Nephron (organoid): Measurements from ENCODE around the gene CFAP20DC.

ENCODE experiments used
- H3K27ac Mint-ChIP-seq, 3 experiments: 2 replicates each; pipeline ENCODE4 v1.8.0; 2020; ENCODE audit warnings: mixed read lengths in 3 of 3, mild to moderate bottlenecking in 2 of 3, moderate library complexity in 1 of 3
- H3K27me3 Mint-ChIP-seq: 2 replicates; pipeline ENCODE4 v1.8.0; 2021; ENCODE audit warnings: low read depth, mild to moderate bottlenecking, moderate library complexity, mixed read lengths
- H3K36me3 Mint-ChIP-seq: 2 replicates; pipeline ENCODE4 v1.8.0; 2020; ENCODE audit warnings: low read depth, mixed read lengths
- H3K4me1 Mint-ChIP-seq: 2 replicates; pipeline ENCODE4 v1.8.0; 2020; ENCODE audit warnings: mixed read lengths
- H3K4me3 Mint-ChIP-seq, 3 experiments: 2 replicates each; pipeline ENCODE4 v1.8.0; 2020; ENCODE audit warnings: mild to moderate bottlenecking in 3 of 3, mixed read lengths in 3 of 3, moderate library complexity in 2 of 3
- H3K9me3 Mint-ChIP-seq: 2 replicates; pipeline ENCODE4 v1.8.0; 2020; ENCODE audit warnings: mixed read lengths
- CTCF ChIP-seq, 3 experiments: fragments of 200-600 bp; sonication (generic); IDR thresholded peaks; one replicate each; pipeline ENCODE4 v1.5.0; 2021; ENCODE audit warnings: antibody characterized with exemption in 3 of 3; ENCODE audit not compliant: unreplicated experiment in 3 of 3

Gene CFAP20DC

DNA sequence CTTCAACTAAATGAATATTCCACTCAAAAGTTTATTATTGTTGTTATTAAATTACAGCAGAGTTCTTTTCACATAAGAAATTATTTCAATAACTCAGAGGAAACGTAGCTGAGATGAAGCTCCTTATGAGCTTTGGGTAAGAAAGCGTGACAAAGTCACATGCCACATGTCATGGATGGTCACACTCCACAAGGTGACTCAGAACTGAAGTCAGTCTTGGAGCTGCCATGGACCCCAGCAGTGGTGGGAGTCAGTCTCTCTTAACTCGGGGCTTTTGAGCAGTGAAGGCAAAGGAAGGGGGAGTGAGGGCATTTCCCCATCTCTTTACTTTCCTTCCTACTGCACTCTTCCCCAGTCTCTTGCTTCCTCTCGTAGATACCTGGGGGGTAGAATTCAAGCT, 295.8 kb downstream of the CFAP20DC start:
- H3K27ac Mint-ChIP-seq = no peak overlapping the region
- H3K4me1 Mint-ChIP-seq = no peaks in the 10 kb centered on the region
- H3K9me3 Mint-ChIP-seq = no peaks in the 10 kb centered on the region
- no peaks in the 10 kb centered on the region for H3K27me3 Mint-ChIP-seq
- no peaks in the 10 kb centered on the region for H3K36me3 Mint-ChIP-seq
- TF ChIP-seq CTCF (IDR thresholded peaks at IDR 0.05; ENCODE audit: unreplicated experiment in 3 of 3) = no peak
- no peak overlapping the region for H3K4me3 Mint-ChIP-seq

GRCh38 chr3:58751882-58752567, 297.8 kb downstream of the CFAP20DC start:
- Mint-ChIP-seq H3K27ac (no peak overlapping the region), H3K36me3 (no peaks in the 10 kb centered on the region), H3K27me3 (no peaks in the 10 kb centered on the region), H3K9me3 (no peaks in the 10 kb centered on the region), H3K4me3 (no peak overlapping the region), H3K4me1 (no peaks in the 10 kb centered on the region)
- TF ChIP-seq CTCF (IDR thresholded peaks at IDR 0.05; ENCODE audit: unreplicated experiment in 3 of 3) = no peak

GRCh38 chr3:58751235-58751634, 298.6 kb downstream of the CFAP20DC start:
- H3K4me3 Mint-ChIP-seq = no peak overlapping the region
- no peaks in the 10 kb centered on the region for H3K9me3 Mint-ChIP-seq

DNA sequence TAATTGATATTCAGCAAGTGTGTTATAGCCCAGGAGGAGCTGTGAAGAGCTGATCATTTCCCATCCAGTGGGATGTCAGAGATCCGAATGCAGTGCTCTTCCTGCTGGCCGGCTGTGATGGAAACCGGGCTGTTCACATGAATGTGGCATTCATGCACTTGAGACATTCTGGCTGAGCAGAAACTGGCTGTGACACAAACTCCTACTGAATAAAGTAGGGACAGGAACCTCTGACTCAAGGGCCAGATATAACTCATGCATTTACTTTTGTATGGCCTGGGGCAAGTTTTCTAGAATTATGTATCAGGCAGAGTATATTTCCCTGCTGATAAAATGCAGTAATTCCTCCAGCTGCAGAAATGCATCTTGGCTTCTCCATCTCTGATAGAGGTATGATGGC, 299.9 kb downstream of the CFAP20DC start:
- Mint-ChIP-seq H3K9me3 (no peaks in the 10 kb centered on the region), H3K36me3 (no peaks in the 10 kb centered on the region), H3K4me1 (no peaks in the 10 kb centered on the region), H3K4me3 (no peak overlapping the region), H3K27me3 (no peaks in the 10 kb centered on the region), H3K27ac (no peak overlapping the region)
- no peak for TF ChIP-seq CTCF (IDR thresholded peaks at IDR 0.05; ENCODE audit: unreplicated experiment in 3 of 3)

More at GRCh38 chr3:58751235-58751634, 298.6 kb downstream of the CFAP20DC start:
- Mint-ChIP-seq H3K27ac (no peak overlapping the region), H3K4me1 (no peaks in the 10 kb centered on the region), H3K36me3 (no peaks in the 10 kb centered on the region), H3K27me3 (no peaks in the 10 kb centered on the region)
- TF ChIP-seq CTCF (IDR thresholded peaks at IDR 0.05; ENCODE audit: unreplicated experiment in 3 of 3) = no peak

DNA sequence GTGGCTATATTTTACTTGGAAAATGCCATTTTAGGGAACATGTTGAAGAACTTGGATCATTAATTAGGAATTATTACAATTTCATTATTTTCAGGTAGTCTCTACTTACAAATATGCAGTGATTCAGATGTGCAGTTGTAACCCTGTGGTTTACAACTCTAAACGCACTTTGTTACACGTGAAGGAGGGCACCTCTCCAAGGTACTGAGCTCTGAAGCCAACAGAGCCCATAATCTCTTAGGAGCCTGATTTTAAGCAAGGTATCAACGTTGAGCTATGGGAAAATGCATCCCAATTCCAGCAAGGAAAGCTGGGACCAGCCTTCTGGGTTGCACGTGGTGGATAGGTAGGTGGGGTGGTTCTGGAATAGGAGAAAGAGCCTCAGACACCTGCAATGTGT, 301.8 kb downstream of the CFAP20DC start:
- Mint-ChIP-seq H3K9me3 (no peaks in the 10 kb centered on the region), H3K4me3 (no peak overlapping the region), H3K27ac (no peak overlapping the region), H3K36me3 (no peaks in the 10 kb centered on the region), H3K4me1 (no peaks in the 10 kb centered on the region), H3K27me3 (no peaks in the 10 kb centered on the region)
- no peak for TF ChIP-seq CTCF (IDR thresholded peaks at IDR 0.05; ENCODE audit: unreplicated experiment in 3 of 3)

DNA sequence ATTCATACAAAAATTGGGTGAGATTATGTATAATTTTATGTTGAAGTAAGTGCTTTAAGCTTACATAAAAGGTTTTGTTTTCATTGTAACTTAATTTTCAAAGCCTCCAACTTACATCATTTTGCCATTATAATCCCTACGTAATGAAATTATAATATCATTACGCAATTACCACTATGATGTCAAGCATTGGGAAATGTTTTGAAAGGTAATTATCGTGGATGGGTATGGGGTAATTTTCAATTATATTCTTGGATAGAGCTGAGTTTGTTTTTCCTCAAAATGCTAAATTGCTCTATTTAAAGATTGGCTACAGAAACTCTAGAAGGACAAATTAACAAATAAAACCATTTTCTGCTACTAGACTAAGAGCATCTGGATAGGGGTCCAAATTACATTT, 303.1 kb downstream of the CFAP20DC start:
- H3K27ac Mint-ChIP-seq = no peak overlapping the region
- no peaks in the 10 kb centered on the region for H3K27me3 Mint-ChIP-seq
- no peak overlapping the region for H3K4me3 Mint-ChIP-seq
- TF ChIP-seq CTCF (IDR thresholded peaks at IDR 0.05; ENCODE audit: unreplicated experiment in 3 of 3) = no peak
- H3K9me3 Mint-ChIP-seq = no peaks in the 10 kb centered on the region
- no peaks in the 10 kb centered on the region for H3K36me3 Mint-ChIP-seq
- H3K4me1 Mint-ChIP-seq = no peaks in the 10 kb centered on the region
